Measurements from ENCODE around the gene RAI1. TPM values are rescaled to one million over a fixed set of nuclear protein-coding genes. Genes with fewer than 3 reads are reported as not detected.

The RAI1 gene
- total RNA-seq, 1 donor from 2014 or later = 46.2 TPM

DNA sequence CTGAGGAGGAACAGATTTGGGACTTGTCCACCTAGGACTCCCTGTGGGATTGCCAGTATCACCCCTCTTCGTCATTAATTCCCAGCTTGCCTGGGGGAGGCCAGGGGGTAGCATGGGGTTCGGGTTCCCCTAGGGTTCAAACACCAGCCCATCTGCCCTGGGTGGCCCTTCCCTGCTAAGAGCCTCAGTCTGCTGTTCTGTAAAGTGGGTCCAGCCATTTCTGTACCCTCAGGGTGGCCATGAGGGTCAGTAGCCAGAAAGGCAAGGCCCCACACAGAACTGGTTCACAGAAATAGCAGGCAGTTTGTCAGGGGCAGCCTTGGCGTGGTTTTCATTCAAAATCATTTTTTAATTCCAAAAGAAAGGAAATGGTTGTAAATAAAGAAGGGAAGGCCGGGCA is 62.9 kb downstream of the RAI1 start:
- H3K27ac Mint-ChIP-seq (ENCODE audit: unreplicated experiment) = no peak overlapping the region
- H3K4me3 Mint-ChIP-seq (ENCODE audit: unreplicated experiment) = no peak overlapping the region
- H3K4me1 Mint-ChIP-seq (ENCODE audit: unreplicated experiment) = peaks cover 26% of the 10 kb centered on the region
- TF ChIP-seq CTCF (IDR thresholded peaks at IDR 0.05; ENCODE audit: unreplicated experiment) = no peak
- no peaks in the 10 kb centered on the region for H3K9me3 Mint-ChIP-seq (ENCODE audit: unreplicated experiment)
- no peak for DNase-seq (ENCODE audit: low spot score)
- H3K27me3 Mint-ChIP-seq (ENCODE audit: unreplicated experiment) = peaks cover 11% of the 10 kb centered on the region
- peaks cover 6% of the 10 kb centered on the region for H3K36me3 Mint-ChIP-seq (ENCODE audit: low read depth, unreplicated experiment)

DNA sequence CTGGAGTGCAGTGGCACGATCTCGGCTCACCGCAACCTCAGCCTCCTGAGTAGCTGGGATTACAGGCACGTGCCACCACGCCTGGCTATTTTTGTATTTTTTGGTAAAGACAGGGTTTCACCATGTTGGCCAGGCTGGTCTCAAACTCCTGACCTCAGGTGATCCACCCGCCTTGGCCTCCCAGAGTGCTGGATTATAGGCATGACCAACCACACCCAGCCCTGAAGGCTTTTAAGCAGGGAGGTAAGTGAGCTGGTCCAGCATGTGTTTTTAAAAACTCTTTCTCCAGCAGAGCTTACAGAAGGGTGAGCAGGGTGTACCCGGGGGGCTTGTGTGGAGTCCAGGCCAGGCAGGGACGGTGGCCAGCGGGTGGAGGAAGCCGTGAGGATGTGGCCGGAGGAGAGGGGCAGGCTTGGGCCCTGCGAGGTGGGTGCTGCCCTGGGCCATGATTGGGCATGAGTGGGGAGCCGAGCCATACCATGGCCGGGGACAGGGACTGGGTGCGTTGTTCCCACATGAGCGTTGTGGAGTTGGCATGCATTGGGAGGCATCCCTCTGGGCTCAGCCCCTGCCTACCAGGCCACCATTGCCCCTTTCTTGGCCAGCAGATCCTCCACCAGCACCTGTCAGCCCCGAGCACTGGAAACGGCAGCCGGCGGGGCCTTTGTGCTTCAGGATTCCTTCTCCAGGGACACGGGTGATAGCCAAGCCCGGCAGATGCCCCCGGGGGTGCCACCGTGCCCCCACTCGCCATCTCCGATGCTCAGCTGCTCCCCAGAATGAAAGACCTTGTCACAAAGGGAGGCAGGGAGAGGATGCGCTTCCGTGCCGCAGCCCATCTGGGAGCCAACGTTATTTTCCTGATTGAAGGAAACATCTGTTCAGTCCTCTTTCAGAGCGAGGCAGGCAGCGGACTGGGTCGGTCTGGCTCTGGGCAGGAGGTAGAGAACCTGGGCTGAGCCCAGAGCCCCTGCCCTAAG is 64.5 kb downstream of the RAI1 start:
- no peak overlapping the region for H3K4me3 Mint-ChIP-seq (ENCODE audit: unreplicated experiment)
- no peak for TF ChIP-seq CTCF (IDR thresholded peaks at IDR 0.05; ENCODE audit: unreplicated experiment)
- H3K9me3 Mint-ChIP-seq (ENCODE audit: unreplicated experiment) = no peaks in the 10 kb centered on the region
- H3K27ac Mint-ChIP-seq (ENCODE audit: unreplicated experiment) = no peak overlapping the region
- H3K27me3 Mint-ChIP-seq (ENCODE audit: unreplicated experiment) = peaks cover 8% of the 10 kb centered on the region
- H3K36me3 Mint-ChIP-seq (ENCODE audit: low read depth, unreplicated experiment) = peaks cover 6% of the 10 kb centered on the region
- peaks cover 31% of the 10 kb centered on the region for H3K4me1 Mint-ChIP-seq (ENCODE audit: unreplicated experiment)
- no peak for DNase-seq (ENCODE audit: low spot score)

DNA sequence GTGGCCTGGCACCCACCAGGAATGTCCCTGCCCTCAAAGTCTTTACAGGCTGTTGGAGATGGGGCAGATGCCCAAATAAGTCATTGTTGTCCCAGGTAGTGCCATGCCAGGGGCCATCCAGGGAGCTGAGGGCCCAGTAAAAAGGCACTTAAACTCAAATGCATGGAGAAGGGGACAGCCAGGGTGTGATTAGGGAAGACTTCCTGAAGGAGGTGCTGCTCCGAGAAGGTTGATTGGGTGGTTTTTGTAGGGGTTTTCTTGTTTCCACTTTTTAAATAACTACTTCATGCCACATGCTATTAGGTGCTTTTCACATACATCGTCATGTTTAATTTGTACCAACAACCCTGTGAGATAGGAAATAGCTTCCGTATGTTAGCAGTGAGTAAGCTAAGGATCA is 66.9 kb downstream of the RAI1 start:
- H3K4me3 Mint-ChIP-seq (ENCODE audit: unreplicated experiment) = no peak overlapping the region
- DNase-seq (ENCODE audit: low spot score) = no peak
- H3K27me3 Mint-ChIP-seq (ENCODE audit: unreplicated experiment) = peaks cover 15% of the 10 kb centered on the region
- peaks cover 40% of the 10 kb centered on the region for H3K4me1 Mint-ChIP-seq (ENCODE audit: unreplicated experiment)
- H3K9me3 Mint-ChIP-seq (ENCODE audit: unreplicated experiment) = no peaks in the 10 kb centered on the region
- peak overlapping the region; percentile 32 for H3K27ac Mint-ChIP-seq (ENCODE audit: unreplicated experiment)
- peaks cover 6% of the 10 kb centered on the region for H3K36me3 Mint-ChIP-seq (ENCODE audit: low read depth, unreplicated experiment)
- no peak for TF ChIP-seq CTCF (IDR thresholded peaks at IDR 0.05; ENCODE audit: unreplicated experiment)

DNA sequence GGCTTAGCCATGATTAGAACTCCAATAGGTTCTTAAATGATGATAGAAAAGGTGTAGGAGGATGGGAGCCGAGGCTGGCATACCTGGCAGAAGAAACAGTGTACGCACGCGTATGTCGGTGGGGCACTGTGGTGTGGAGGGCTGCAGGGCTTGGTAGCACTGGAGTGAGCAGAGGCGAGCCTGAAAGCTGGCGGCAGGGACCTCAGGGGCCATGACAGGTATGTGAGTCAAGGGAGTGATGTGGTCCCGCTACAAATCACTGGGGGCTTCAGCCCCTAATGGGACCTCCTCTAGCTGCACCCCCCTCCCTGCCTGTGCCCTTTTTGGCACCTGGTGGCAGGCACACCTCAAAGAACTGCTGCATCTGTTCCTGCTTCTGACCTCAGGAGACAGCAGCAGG is 67.3 kb downstream of the RAI1 start:
- TF ChIP-seq CTCF (IDR thresholded peaks at IDR 0.05; ENCODE audit: unreplicated experiment) = no peak
- Mint-ChIP-seq H3K4me3 (ENCODE audit: unreplicated experiment) (no peak overlapping the region), H3K4me1 (ENCODE audit: unreplicated experiment) (peaks cover 44% of the 10 kb centered on the region), H3K27ac (ENCODE audit: unreplicated experiment) (peak overlapping the region; percentile 32), H3K36me3 (ENCODE audit: low read depth, unreplicated experiment) (peaks cover 6% of the 10 kb centered on the region), H3K27me3 (ENCODE audit: unreplicated experiment) (peaks cover 15% of the 10 kb centered on the region), H3K9me3 (ENCODE audit: unreplicated experiment) (no peaks in the 10 kb centered on the region)
- no peak for DNase-seq (ENCODE audit: low spot score)

Data from endothelial cell (in vitro differentiated cells).